OCI-M2 (cell line): ENCODE results near the gene PTGFRN.

ENCODE experiments used
- DNase-seq: peaks from one replicate; lab custom pipeline; 2025; ENCODE audit not compliant: unreplicated experiment; lab: John Stamatoyannopoulos, UW

PTGFRN gene

DNA sequence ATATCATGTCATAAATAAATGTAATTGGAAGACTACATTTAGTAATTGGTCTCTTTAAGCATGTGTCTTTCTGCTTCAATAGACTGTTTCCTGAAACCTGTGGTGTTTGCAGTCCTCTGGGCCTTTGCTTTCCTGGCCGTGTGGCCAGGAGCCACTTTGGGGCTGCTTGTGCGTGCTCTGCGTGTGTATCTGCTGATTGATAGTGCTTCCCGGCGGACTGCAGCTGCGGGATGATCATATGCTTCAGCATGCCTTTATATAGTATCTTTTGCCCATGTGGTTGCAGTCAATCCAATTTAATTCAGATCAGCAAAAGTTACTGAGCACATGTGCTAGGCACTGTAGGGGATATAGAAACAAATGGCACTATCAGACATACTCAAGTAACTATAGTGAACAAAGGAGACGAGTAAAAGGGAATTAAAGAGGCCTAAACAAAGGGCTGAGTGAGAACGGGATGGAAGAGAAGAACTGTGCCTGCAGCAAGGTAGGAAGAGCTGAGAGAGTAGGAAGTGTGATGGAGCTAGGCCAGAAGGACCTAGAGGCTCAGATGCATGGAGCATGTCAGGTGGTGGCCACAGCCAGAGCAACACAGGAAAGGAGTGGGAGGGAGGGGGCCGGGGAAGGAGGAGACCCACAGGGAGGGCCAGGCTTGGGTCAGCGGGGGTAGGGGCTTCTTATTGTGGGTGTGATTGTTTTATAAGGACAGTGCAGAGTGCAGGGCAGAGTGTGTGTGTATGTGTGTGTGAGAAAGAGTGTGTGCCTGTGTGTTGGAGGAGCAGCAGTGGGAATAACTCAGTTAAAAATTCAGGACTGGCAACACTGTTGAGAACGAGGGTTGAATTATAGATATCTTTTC, 123.2 kb downstream of the PTGFRN start:
- DNase-seq, result no peak

DNA sequence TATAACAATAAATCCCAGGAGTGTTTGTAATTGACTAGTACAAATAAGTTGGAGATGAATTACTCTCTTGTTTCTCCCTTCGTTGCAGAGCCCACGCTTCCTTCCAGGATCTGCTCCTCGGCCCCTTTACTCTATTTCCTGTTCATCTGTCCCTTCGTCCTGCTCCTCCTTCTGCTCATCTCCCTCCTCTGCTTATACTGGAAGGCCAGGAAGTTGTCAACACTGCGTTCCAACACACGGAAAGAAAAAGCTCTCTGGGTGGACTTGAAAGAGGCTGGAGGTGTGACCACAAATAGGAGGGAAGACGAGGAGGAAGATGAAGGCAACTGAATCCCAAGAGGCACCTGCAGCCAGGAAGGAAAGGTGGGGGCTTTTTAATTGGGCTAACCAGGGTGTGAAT, 124.1 kb downstream of the PTGFRN start:
- no peak for DNase-seq

DNA sequence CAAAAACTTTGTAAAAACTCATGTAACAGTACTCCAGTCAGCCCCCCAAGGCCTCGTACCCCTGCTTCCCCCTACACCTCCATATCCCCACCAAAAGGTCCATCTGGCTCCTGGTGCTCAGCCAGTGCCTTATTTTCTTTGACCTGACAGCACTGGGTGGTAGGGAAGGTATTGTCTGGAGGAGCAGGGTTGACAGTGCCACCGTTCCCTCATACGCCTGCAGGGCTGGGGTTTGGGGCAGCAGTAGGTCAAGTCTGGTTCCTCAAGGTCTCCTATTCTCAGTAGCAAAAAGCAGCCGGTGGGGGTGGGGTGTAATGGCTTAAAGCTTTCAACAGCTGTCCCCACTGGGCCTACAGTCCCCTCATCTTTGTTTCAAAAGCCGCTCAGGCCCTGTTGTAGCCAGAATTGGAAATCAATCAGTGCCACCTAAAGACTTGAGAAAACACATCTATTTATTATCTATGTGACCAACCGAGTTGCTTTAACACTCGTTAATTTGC, 125.1 kb downstream of the PTGFRN start:
- DNase-seq, result no peak

DNA sequence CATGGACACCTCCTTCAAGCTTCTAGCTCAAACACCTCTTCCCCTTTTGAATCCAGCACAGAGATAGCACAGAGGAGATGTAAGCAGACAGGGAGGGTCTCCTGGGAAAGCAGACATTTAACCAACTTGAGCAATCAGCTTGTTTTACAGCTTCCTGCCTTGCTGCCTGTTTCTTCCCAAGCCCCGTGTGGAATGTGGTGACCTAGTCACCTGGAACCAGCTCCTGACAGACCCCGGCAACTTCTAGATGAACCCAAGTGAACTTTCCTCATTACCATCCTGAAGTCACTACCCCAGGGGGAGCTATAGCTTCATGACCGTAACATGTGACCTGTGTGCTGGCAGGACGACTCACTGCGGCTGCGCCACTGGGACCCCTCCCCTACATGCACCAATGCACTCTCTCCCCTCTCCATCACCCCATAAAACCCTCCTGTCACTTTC, 126.3 kb downstream of the PTGFRN start:
- no peak for DNase-seq

DNA sequence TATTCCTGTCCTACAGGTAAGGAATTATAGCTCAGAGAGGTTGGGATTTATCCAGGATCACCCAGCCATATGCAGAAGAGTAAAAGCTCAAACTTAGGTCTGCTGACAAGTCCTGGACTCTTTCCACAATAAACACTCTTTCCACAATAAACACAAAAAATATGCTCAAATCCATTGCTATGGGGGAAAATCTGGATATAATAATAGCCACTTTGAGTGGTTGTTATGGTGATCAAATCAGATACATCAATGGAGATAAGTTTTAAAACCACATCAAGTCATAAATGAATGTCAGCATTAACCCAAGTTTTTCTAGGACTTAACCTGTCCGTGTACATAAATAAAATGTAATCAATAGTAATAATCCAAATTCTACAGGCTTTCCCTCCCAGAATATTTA, 128.1 kb downstream of the PTGFRN start:
- no peak for DNase-seq

DNA sequence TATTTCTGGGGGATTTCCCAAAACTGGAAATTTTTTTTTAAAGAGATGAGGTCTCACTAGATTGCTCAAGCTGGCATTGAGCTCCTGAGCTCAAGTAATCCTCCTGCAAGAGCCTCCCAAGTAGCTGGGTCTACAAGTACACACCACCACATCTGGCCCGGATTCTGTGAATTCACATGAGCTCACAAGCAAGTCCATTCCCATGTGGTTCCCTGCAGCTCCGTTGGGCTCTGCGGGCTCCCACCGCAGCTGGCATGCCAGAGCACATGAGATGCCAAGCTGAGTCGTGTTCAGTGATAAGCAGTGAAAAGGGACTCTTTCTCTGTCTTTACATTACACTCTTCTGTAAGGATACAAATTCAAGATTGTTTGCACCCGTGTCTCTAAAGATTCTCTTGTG, 128.5 kb downstream of the PTGFRN start:
- no peak for DNase-seq
